ENCODE results near the gene DOLPP1. TPM values are rescaled to one million over a fixed set of nuclear protein-coding genes. Genes with fewer than 3 reads are reported as not detected.

DOLPP1 gene
- total RNA-seq, 1 donor from 2014 or later: 23.6 TPM

DNA sequence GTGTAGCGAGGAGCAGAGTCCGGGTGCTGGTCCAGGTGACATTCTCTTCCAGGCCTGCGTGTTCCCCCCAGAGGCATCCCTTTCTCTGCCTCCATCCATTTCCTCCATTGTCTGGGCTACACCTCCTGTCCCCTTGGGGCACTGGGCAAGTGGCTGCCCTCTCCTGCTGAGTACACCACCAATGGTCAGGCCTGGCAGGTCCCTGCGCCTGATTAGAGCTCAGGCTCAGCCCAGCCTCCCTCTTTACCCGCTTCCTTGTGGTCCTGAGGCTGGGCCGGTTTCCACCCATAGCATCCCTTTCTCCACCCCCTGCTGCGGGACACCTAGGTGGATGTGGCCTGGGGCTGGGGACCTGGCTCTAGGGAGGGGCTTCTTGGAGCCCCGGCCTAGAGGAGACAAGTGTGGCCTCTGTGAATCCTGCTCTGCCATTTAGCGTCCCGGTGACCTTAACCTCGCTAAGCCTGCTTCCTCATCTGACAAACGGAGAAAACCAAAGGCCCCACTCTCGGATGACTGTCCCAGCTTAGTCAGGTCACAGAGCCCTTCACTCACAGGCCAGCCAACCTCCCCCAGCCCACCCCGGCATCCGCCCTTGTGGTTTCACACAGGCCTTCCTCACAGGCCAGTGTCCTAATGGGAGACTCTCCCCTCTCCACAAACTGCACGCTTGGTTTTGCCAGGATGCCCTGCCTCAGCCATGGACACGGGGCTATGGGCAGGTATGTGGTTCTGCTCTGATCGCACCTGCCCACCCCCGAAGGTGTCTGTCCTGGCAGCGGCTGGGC is 12.9 kb downstream of the DOLPP1 start:
- intact Hi-C loops (cut with micrococcal nuclease): no loop called here

DNA sequence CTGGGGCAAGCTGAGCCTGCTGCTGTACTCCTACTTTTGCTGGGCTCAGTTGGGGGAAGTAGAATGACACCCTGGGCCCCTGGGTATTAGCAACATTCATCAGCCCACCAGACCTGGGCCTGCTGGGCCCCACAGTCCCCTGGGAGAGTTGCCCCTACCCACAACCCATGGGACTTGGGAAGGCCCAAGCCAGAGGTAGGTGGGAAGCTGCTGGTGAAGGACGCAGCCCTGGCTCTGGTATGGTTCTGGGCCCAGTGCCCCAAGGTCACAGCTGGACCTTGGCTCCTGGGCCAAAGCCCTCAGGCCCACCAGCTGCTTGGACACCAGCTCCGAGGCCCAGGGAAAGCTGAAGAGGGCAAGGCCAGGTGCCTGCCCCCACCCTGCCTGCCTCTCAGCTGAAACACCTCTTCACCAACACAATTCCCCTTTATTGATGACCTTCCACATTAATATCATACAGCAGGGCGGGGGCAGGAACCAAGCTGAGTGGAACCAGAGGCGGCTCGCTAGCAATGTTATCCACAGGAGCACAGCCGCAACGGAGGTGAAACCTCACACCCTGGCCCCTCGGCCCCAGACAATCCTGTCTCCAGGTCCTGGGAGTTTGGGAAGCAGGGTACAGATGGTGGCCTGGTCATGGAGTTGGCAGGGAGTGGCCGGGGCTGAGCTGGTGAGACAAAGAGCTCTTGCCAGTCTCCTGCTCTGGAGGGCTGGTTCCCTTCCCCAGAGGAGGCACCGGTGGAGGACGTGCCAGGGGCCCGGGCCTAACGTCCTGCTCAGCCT is 13.7 kb downstream of the DOLPP1 start:
- intact Hi-C loops (cut with micrococcal nuclease): no loop called here

DNA sequence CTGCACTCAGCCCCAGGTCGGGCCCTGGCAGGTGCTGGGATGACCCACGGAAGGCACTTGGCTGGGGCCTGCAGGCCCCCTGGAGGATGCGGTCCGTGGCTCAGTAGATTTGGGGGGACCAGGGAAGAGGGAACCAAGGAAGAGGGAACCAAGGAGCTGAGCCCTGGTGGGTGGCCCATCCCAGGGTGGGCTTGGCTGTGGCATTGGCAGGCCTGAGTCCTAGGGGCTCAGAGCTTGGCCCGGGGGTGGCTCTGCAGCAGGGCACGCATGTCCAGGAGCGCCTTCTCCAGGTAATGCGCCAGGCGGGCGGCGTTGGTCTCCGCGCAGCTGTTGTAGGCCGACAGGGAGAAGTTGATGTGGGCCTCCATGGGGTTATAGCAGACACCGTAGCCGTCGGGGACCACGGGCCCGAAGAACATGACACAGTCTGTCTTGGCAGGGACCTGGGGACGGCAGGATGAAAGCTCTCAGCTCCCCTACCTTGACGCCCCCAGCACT is 14.3 kb downstream of the DOLPP1 start:
- intact Hi-C loops (cut with micrococcal nuclease): no loop called here

DNA sequence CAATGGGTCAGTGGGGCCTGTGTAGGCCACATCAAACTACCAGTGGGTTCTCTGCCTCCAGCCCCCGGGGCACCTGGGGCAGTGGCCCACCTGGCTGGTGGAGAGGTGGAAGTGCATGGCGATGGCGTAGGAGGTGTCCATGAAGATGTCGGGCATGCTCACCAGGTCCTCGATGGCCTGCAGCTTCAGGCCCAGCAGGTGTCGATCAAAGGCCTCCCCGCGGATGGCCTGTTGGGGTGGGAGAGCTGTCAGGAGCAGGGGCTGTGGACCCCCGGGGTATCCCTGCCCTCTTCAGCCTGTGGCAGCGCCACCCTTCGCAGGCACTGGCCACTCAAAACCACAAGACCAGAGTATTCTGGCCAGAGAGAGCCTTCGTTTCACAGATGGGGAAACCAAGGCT is 15.0 kb downstream of the DOLPP1 start:
- intact Hi-C loops (cut with micrococcal nuclease): no loop called here

DNA sequence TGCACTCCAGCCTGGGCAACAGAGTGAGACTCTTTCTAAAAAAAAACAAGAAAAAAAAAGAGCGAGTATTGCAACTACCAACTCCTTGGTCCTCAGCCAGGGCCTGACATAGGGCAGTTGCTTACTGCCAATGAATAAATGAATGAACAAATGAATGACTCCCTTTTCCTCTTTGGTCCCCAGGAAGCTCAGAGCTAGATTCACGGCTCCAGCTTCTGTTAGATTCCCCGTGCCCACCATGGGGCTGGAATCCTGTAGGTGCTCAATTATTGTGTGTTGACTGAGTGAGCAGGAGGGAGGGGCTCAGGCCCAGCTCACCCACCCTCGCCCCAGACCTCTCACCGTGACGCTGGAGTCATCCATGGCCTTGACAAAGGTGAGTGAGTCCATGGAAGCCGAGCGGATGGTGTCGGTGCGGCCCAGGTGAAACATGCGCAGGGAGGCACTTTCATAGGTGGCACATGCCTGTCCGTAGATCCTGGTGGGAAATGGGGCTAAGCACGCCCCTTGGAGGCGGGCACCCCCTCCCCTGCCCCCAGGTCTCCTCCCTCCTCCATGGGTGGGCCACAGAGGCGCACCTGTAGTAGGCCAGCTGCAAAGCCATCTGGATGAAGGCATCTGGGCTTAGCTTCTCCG is 16.9 kb downstream of the DOLPP1 start:
- intact Hi-C loops (cut with micrococcal nuclease): no loop called here

DNA sequence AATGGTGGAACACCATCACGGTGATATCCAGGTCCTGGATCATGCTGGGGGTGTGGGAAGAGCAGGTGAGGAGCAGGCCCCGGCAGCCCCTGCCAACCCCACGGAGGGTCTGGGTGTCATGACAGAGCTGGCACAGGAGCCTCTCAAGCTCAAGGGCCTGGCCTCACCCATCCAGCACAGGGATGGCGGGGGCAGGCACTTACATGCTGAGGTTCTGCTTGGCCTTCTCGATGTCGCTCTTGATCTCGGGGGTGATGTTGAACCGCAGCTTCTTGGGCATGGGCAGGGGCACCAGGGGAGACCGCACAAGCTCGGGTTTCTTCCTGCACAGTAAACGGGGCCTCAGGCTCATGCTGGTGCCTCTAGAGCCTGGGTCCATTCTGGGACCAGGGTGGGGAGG is 17.4 kb downstream of the DOLPP1 start:
- intact Hi-C loops (cut with micrococcal nuclease): no loop called here

DNA sequence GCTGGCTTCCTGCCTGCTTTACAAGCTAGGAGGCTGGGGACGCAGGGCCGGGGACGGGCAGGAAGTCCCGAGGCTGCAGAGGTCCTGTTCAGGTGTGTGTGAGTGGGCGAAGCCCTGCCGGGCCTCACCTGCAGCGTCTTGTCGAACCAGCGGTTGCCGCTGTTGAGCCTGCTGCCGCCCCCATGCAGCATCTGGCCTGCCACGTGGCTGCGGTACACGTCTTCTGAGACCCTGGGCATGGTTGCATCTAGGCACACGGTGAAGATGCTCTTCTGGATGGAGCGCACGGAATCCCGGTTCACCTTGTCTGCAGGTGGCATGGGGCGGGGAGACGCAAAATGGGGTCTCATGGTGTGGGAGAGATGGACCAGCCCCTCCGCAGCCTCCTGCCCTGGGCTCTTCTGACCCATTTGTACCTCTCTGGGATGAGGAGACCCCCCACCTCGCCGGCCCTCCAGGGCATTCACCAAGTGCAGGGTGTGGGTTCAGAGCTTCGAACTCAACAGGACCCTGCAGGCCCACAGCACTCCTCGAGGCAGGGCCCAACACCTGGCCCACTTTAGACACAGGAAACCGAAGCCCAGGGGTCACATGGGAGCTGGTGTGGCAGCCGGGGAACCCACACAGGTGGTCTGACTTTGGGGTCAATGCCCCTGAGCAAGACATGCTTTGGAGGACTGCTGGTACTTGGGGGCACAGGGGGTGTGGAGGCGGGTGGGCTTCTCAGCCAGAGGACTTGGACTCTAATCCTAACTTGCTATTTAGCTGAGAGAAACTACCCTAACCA is 19.7 kb downstream of the DOLPP1 start:
- intact Hi-C loops (cut with micrococcal nuclease): no loop called here

DNA sequence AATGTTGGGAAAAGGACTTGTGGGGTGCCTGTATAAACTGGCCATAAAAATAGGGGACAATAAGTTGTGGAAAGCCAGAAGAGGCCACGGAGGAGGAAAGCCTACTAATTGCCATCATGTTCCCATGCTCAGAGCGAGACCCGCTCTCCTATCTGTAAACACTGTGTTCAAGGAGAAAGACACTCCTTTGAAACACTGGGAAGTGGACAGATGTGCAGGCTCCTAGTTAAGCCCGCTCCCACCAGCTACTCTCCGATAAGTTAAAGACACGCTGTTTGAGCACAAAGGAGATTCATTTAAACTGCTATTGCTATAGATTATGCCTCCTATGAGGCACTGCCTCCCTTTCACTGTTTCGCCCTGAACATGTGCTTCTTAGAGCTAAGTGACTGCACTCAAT is 20.4 kb downstream of the DOLPP1 start:
- intact Hi-C loops (cut with micrococcal nuclease): no loop called here

DNA sequence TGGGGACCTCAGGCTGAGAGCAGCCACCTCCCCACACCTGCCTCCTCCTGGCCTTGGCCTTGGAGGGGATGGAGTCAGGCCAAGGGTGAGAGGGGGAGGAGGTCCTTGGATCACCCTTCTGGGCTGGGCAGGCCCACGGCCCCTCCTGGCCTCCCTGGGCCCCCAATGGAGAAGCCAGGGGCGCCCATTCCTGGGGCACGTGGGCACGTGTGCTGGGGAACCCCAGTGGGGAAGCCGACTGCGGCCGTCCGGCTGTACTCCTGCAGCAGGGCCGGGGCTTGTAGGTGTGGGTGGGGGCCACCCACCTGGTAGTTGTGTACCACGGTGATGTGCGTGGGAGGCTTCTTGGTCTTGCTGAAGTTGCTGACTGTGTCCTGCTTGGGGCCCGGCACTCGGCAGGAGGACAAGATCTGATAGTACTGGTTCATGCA is 21.2 kb downstream of the DOLPP1 start:
- intact Hi-C loops (cut with micrococcal nuclease): no loop called here

DNA sequence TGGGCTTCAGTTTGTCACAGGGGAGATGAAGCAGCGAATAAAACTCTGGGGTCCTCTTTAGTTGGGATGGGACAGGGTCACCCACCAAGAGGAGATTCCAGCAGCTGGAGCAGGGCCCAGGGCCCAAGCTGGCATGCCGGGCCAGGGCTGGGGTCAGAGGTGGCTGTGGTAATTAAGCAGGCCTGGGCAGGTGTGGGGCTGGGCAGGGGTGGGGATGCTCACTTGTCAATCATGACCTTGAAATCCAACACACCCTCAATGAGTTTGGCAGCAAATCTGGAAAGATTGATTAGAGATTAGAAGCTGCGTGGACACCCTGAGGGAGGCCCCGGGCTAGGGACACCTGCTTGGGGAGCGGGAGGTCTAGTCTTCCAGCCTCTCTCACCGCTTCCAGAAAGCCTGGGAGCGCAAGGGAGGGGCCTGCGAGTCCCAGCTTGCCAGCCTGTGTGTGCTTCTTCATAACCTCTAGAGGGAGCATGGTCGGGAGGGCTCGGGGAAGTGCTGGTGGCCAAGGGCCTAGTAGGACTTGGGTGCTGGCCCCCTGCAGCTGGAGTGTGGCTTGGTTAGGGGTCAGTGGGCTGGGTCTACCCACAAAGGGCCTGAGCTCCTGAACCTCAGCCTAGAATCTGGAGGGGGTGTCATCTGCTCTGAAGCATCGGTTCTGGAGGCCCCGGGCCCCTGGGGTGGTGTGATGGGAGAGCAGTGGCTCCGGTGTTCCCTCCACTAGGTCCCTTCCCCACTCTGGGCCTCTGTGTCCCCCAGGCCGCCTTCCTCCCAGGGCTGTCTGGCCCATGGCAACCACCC is 22.1 kb downstream of the DOLPP1 start:
- intact Hi-C loops (cut with micrococcal nuclease): no loop called here

DNA sequence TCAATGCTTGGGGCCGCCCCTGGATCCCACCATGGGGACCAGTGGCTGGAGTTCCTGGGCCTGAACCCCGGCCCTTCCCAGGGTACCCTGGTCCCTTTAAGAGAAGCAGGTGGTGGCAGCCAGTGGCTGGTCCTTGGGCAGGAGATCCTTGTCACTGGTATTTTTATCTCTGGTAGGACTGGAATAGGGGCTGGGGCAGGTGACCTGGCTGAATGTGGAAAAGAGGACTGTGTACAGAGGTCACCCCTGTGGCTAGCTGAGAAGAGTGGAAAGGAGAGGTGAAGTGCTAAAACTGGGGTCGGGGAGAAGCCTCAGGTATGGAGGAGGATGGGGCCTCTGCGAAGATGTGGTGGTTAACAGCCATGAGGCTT is 22.7 kb downstream of the DOLPP1 start:
- intact Hi-C loops (cut with micrococcal nuclease): no loop called here

DNA sequence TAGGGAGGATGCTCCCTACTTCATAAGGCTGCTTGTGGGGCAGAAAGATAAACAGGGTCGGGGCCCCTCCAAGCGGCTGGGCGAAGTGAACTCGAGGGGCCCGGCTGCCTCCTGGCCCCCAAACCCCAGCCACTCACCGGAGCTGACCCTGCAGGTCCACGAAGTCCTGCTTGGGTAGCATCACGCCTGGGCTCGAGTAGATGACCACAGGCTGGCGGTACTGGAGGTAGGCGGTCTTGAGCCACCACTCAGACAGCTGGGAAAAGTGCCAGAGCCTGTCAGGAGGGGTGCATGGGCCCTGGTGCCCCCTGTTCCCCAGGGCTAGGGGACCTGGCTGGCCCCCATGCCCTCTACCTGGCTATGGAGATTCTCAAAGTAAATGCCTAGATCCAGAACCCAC is 23.1 kb downstream of the DOLPP1 start:
- intact Hi-C loops (cut with micrococcal nuclease): no loop called here

DNA sequence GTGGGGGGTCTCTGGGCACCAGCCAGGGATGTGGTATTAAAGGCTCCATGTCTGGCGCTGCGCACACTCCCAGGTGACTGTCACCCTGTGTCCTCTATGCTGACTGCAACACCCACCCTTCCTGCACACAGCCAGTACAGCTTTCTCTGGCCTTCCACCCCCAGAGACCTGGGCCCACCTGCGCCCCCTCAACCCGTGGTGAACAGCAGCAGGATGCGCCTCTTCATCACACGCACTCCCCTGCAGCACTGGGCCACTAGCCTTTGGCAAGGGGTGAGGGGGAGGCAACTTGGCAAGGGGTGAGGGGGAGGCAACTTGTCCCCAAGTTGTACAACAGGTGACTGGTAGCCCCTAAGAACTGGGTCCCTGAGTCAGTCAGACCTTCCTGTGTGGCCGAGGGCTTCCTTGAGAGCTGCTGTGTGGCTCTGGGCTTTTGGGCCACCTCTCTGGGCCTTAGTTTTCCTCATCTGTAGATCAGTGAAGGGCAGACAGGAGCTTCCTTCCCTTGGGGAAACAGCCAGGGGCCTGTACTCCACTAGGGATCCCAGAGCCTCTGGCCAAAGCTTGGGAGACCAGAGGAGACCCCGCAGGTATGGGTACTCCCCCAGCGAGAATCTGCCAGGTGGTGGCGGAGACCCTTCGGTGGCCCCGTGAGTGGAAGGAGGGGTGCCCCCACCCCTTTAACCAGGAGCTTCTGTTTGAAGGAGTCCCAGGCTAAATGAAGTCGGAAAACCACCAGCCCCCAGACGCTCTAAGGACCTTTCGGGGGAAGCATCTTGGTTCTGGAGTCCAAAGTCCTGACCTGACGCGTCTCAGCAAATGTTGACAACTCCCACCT is 25.2 kb downstream of the DOLPP1 start:
- intact Hi-C loops (cut with micrococcal nuclease): no loop called here

DNA sequence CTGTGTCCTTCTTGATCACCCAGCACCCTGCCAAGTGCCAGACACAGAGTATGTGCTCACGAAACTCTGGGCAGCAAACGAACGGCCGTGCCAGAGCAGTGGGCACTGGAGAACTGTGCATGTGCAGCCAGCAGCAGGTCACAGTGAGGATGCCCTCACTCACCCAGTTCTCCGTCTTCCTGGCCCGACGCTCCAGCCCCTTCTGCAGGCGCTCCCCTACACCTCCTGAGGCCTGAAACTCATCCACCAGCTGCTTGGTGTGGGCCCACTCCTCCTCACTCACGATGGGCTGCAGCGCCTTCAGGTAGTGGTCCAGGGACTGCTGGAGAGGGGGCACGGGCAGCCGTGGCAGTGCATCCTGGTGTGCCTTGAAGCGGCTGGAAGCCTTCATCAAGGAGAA is 26.7 kb downstream of the DOLPP1 start:
- intact Hi-C loops (cut with micrococcal nuclease): no loop called here

DNA sequence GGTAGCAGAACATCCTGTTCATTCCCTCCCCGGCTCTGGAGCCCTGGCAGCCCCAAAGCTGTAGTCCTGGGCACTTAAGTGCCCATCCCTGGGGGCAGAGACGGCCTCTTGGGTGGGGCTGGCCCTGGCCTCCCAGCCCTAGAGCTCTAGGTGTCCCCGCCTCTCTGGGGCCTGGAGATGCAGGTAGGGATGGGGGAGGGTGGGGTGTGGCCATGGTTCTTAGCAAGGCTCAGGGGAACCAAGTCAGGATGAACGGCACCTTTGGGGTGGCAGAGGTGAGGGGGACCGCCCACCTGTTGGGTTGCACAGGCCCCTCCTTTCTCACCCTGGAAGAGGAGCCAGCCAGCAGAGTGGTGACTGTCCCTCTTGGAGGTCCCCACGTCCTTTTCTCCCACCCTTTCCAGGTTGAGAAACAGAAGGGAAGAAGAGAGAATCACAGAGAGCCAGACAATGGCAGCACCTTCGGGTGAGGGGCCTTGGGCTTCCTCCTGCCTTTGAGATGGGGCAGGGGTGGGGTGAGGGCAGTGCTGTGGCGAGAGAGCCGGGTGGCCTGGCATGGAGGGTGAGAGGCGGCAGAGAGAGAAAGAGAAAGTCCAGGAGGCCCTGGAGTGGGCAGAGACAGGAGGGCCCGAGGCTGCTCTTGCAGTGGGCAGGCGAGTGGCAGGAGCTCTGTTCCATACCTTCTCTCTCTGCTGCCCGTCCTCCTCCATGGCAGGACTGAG is 27.3 kb downstream of the DOLPP1 start:
- intact Hi-C loops (cut with micrococcal nuclease): no loop called here

DNA sequence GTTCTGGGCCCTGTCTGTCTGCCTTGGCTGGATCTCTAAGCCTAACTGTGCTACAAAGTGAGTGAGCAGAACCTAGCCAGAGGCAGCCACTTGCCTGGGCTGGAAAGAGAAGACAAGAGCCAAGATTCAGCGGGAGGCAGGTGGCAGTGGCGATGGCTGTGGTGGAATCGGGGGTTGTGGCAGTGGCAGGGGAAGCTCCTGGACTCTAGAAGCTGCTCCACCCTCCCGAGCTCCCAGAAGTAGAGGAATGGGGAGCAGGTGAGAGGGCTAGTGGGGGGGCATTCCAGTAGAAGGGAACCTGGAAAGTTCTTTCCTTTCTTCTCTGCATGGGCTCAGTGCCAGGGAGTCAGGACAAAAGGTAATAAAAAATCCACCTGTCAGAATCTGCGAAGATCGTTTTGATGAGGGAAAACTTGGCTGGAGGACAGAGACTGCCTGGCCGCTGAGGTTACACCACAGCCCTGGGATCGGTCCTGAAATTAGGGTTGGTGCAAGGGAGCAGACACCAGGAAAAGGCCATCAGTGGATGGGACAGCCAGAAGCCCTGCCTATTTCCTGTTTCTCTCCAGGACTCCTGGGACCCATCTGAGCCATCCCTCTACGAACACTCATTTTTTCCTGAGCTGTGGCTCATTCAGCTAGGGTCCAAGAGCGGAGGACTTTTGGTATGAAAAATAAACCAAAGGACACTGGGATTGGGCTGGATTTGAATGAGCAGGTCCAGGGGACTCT is 28.1 kb downstream of the DOLPP1 start:
- intact Hi-C loops (cut with micrococcal nuclease): no loop called here

DNA sequence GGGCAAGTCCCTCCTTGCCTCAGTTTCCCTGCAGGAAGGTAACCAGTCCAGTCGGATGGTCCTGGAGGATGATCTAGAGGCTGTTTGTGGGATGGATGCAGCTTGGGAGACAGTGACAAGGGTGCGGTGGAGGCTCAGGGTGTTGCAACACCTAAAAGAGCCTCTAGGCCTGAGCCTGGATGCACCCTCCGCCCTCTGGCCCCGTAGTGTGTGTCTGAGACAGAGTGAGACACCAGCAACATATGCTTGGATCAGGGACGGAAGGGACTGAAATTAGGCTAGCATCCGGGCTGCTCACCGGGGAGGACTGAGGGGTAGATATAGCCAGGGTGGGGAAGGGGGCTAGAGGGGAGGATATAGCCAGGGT is 28.6 kb downstream of the DOLPP1 start:
- intact Hi-C loops (cut with micrococcal nuclease): no loop called here

Measured in T-helper 2 cell treated with Interferon-gamma antibody and Interleukin-4, amounts not matched to agents 100 ng/mL and 5 ng/mL, for 36 hours (primary cell).